Left cardiac atrium (tissue), 4 donors: ENCODE measurements around the gene ENTPD2. TPM values are rescaled to one million over a fixed set of nuclear protein-coding genes. Genes with fewer than 3 reads are reported as not detected.

Source experiments
- ATAC-seq, 2 donors: fragments of 200-7000 bp; cut with Tn5 transposase; one replicate each; pipeline ENCODE4 v1.9.1; 2020; ENCODE audit warnings: mild to moderate bottlenecking in 2 of 2, moderate library complexity in 2 of 2
- DNase-seq: peaks from one replicate; pipeline ENCODE4 v3.0.0-alpha.2; 2020
- intact Hi-C, 2 donors: fragments of 100-400 bp; cut with DNase I; formaldehyde crosslinking; loops; one replicate each; pipeline versions ENCODE4 v1.14.1 to v1.15.1; 2022 to 2023
- total RNA-seq, 2 donors: library from RNA; stranded (reverse); fragmentation: NEBNext Ultra II Directional; extraction: Animal tissue kit (Norgen Biotek cat#: 25700); gene quantifications; one replicate each; pipeline ENCODE4 v1.2.1, GENCODE V29; 2021
- donor health status: DM: no; HTN: yes; CAD: no.
- donor health status: DM: no; HTN: yes; CAD: no; lungs with severe emphysema.
- donor health status: DM: yes; HTN: yes; CAD: no.
- donor health status: Dilated cardiomyopathy.

The ENTPD2 gene
- total RNA-seq, 2 donors from 2014 or later, result 0.60 to 2.2 TPM

DNA sequence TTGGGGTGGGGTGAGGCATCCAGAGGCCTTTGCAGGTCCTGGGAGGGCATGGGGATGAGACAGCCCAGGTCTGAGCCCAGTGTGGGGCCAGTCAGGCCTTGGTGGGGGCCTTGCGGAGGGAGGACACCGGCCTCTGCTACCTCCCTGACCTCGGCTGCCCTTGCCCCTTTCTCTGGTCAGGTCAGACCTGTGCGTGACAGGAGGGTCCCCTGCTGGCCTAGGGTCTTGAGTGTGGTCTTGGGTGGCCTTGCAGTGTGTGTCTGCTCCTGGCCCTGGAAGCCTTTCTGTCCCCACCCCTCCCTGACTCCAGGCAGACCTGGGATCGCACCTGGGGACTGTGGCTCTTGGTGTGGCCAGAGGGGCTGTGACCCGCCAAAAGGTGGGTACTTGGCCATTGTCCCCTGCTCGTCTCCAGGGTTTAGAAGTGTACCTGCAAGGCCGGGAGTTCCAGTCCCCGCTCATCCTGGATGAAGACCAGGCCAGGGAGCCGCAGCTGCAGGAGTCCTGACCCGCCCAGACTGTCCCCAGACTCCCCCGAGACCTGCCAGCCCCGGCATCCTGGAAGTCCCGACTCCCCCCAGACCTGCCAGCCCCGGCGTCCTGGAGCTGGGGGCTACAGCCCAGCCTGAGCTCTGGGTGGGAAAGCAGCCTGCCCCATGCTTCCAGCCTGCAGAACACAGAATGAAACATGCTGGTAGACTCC lies 28.5 kb upstream of the ENTPD2 start:
- DNase-seq, result no peak
- intact Hi-C loops, result no loop called here
- no peak for ATAC-seq

DNA sequence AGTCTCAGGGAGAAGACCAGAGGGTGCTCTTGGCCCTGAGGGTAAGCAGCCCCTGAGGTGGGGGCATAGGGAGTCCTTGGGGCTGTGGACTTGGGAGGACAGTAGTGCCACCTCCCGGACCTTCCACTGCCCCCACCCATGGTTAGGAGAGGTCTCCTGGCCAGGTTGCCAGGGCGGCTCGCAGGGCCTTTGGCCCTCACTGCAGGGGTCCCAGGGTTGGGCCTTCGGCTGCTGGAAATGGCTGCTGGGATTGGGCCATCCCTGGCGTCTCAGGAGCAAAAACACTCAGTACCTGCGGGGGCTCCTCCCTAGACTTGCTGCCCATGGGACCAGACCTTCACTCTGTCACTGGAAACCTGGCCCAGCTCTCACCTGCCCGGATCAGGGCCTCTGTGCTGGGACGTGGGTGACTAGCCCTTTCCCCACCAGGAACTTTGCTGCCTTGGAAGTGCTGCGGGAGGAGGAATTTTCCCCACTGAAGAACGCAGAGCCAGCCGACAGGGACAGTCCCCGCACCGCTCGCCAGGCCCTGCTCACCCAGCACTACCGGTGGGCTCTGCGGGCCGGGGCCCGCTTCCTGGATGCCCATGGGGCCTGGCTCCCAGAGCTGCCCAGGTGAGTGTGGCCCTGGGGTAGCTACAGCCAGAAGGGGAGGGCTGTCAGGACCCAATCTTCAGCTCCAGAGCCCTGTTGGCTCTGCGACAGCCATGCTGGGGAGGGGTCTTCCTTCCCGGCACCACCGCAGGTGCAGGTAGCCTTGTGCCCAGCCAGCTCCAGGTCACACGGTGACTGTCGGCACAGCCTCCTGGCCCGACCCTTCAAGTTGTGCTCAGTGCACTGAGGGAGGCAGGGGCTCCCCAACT lies 26.6 kb upstream of the ENTPD2 start:
- intact Hi-C loops, result no loop called here

DNA sequence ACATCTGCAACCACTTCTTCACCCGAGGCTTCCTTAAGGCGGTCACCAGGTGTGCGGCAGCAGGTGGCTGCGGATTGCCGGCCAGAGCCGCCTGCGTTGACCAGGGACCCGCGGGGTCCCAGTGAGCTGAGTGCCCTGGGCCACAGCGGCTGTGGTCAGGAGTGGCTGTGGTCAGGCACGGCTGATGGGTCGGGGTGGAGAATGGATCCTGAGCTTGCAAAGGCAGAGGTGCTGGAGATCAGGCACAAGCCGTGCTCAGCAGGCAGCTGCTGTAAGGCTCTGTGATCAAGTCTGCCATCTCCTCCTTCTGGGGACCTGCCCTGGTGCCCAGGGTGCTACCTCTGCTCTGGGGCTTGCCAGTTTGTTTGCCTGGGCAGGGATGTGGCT lies 25.5 kb upstream of the ENTPD2 start:
- DNase-seq, result no peak
- no peak for ATAC-seq
- intact Hi-C loops, result no loop called here

More for the DNA sequence above, 26.6 kb upstream of the ENTPD2 start:
- DNase-seq (no peak), ATAC-seq (no peak)

DNA sequence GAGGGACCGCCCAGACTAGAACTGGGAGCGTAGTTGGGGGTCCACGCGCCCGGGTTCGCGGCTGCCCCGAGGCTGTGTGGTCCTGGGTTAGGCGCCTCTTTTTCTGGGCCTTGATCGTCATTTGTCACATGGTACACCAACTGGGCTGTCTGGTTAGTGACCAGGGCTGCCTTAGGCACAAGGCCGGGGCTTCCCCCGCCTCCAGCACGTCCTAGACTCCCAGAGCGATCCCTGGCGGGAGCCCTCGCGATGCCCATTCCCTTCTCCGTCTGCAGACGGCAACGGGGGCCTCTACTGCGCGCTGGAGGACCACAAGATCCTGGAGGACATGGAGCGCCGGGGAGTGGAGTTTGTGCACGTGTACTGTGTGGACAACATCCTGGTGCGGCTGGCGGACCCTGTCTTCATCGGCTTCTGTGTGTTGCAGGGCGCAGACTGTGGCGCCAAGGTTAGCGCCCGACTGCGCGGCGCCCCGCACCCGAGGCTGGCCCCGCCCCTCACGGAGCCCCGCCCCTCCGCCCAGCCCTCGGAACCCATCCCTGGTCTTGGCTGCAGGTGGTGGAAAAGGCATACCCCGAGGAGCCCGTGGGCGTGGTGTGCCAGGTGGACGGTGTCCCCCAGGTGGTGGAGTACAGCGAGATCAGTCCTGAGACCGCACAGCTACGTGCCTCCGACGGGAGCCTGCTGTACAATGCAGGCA lies 25.0 kb upstream of the ENTPD2 start:
- intact Hi-C loops, result no loop called here
- DNase-seq (no peak), ATAC-seq (no peak)

DNA sequence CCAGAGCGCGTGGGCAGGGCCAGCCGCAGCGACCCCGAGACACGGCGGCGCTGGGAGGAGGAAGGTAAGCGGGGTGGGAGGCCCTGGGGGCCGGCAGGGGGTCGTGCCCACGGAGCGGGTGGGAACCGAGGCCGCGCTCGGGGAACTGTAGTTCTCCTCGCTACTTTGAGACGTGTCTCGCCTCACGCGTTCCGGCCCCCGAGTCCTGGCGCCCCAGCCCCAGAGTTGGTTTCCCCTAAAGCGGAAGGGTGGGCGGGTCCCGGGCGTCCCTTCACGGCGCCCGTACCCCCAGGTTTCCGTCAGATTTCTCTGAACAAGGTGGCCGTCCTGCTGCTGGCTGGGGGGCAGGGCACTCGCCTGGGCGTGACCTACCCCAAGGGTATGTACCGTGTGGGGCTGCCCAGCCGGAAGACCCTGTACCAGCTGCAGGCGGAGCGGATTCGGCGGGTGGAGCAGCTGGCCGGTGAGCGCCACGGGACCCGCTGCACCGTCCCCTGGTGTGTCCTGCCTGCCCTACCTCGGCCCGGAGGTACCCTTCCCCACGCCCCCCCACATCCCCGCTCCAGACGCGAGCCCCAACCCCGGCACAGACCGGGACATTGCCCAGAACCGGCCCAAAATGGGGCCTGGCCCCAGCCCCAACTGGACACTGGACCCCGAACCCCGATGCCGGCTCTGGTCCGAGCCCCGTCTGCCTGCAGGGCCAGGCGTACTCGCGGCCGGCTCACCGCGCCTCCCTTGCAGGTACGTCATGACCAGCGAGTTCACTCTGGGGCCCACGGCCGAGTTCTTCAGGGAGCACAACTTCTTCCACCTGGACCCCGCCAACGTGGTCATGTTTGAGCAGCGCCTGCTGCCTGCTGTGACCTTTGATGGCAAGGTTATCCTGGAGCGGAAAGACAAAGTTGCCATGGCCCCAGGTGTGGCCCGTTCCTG lies 24.2 kb upstream of the ENTPD2 start:
- DNase-seq (no peak), ATAC-seq (peak; percentile 5 to 12)
- intact Hi-C loops, result no loop called here

DNA sequence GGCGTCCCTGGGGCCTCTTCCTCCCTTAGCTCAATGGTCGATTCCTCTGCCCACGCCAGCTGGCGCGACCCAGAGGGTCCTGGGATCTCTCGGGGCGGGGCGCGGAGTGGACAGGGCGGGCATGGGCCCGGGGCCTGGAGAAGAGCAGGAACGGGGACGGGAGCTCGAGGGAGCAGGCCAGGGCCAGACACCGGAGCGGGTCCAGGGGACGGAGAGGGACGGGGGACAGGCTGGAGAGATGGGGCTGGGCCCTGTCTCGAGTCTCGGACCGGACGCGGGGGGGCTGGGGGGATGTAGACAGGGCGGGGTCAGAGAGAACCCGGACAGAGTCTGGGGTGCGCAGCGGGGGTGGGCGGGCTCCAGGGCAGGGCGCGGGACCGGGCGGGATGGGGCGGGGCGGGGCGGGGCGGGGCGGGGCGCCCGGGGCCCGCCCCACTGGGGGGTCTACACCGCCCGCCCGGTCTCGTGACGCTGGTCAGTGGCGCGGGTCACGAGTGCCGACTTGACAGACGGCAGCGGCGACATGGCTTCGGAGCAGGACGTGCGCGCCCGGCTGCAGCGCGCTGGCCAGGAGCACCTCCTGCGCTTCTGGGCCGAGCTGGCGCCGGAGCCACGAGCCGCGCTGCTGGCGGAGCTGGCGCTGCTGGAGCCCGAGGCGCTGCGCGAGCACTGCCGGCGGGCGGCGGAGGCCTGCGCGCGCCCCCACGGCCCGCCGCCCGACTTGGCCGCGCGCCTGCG lies 23.3 kb upstream of the ENTPD2 start, which contains the start of gene UAP1L1:
UAP1L1 (plus strand) TSS at position 508 of the 738 bp plus-strand sequence; CDS start at position 524, 16 bp downstream.
- intact Hi-C loops, result no loop called here
- ATAC-seq (peak; percentile 79 to 82), DNase-seq (peak; percentile 83)

DNA sequence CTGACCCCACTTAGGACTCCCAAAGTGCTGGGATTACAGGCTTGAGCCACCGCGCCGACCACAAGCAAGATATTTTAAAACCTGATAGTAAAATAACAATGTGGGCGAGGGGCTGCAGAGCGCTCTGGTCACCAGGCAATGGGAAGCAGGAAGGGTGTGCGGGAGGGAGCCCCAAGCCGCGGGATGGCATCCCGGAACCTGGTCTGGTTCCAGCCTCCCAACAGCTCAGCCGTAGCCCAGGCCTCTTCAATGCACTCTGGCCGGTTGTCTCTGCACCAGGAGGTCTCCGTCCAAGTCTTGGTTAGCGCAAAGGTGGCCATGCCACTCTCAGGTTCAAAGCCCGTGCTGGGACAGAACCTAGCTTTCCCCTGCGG lies 22.8 kb upstream of the ENTPD2 start:
- intact Hi-C loops, result no loop called here
- DNase-seq (no peak), ATAC-seq (peak in 1 of 2 donors; percentile 4)

DNA sequence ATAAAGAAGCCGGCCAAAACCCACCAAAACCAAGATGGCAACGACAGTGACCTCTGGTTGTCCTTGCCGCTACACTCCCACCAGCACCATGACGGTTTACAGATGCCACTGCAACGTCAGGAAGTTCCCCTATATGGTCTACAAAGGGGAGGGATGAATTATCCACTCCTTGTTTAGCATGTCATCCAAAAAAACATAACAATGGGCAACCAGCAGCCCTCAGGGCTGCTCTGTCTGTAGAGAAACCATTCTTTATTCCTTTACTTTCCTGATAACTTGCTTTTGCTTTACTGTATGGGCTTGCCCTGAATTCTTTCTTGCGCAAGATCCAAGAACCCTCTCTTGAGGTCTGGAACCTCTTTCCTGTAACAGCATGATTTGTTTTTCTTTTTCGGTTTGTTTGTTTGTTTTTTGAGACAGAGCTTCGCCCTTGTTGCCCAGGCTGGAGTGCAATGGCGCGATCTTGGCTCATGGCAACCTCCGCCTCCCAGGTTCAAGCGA lies 21.5 kb upstream of the ENTPD2 start:
- DNase-seq (no peak), ATAC-seq (no peak)
- intact Hi-C loops, result no loop called here

DNA sequence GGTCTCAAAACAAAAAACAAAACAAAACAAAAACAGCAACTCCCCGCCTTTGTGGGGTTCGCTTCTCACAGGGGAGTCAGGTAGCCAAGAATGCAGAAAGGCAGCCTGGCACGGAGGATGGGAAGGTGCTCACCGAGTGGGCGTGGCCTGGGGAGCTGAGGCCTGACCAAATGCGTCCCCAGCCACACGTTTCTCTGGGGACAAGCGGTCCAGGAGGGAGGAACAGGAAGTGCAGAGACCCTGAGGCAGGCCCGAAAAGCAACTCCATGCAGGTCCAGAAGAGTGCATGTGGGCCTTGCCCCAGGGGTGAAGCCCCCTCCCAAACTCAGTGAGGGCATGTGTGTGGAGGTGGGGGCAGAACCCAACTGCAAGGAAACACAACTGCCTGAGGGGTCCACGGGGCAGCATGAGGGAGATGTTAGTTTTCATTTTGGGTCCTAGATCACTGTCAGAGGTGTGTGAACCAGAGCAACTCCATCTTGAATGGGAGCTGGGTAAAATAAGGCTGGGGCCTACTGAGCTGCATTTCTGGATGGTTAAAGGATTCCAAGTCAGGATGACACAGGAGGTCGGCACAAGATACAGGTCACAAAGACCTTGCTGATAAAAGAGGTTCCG lies 20.9 kb upstream of the ENTPD2 start:
- intact Hi-C loops, result no loop called here
- no peak for ATAC-seq
- DNase-seq, result peak; percentile 20

DNA sequence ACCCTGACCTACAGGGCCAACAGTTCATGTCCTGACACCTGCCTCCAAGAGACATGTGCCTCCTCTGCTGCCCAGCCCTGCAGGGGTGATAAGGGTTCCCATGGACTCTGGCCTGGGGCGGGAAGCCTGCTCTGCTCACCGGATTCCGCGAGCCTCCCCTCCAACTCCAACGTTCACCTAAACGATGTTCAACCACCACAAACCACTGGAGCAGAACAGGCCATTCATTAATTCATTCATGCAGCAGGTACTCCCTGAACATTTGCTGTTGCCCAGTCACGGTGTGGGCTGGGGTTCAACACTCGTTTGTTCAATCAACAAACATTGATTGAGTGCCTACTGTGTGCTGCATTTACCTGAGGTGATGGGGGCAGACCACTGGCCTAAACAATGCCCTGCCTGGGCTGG lies 20.1 kb upstream of the ENTPD2 start:
- DNase-seq (no peak), ATAC-seq (no peak)
- intact Hi-C loops, result no loop called here

DNA sequence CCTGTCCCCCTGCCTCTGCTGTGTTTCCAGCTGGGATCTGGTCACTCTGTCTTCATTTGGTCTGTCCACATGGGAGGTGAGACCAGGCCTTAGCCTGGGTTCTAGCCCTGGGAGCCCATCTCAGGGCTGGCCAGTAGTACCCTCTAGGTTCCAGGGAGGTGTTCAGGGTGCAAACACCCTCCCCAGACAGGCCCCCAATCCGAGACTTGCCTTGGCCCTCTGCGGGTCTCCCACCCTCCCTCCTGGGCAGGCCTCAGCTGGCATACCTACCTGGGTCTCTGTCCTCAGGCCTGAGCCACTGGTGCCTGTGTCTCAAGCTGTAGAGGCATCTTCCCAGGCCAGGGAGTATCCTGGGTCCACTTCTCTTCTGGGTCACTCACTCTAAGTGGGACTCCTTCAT lies 17.4 kb upstream of the ENTPD2 start:
- no peak for DNase-seq
- intact Hi-C loops, result no loop called here
- no peak for ATAC-seq

DNA sequence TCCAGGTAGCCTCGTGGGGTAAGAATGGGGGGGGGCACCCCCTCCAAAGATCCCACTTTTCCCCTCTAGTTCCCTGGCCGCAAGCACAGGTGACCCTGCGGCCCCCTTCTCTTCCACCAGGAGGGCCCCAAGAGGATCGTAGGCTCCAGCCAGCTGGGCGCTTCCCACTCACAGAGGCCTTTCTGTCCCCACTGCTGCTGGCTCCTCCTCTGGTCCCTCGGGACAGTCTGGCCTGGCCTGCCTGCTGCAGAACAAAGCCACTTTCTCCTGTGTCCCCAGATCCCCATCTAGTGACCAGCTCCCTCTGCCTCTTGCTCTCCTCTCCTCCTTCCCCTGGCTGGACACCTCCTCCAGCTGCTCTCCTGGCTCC lies 17.0 kb upstream of the ENTPD2 start:
- ATAC-seq (peak; percentile 23 to 31), DNase-seq (no peak)
- intact Hi-C loops, result no loop called here

DNA sequence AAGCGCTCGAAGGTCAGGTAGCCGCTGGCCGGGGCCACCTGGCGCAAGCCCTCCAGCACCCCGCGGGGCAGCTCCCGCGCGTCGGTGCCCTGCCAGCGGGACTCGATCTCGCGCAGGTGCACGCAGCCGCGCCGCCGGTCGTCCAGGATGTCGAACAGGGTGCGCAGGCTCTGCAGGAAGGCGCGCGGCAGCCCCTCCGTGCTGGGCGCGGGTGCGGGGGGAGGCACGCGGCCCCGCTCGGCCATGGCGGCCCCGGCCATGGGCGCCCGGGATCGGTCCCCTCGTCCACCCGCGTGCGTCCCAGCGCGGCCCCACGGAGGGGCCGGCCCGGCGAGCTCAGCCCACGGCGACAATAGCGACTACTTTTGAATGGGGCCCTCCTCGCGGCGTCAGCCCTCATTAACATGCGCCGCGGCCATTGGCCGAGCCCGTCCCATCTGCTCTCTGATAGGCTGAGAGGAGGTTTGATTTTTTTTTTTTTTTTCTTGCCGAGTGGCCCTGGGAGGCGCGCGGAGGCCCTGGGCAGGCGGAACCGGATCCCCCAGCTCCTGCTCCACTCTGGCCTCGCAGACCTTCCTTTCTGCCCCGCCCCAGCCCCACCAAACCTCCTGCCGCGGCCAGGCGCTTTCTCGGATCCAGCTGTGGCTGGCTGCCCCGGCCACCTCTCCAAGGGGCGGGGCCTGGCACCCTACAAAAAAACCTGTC lies 16.5 kb upstream of the ENTPD2 start, which contains the start of gene SAPCD2:
SAPCD2 (minus strand) TSS at position 357 of the 705 bp plus-strand sequence; CDS start at position 260, 97 bp downstream.
- intact Hi-C loops, result no loop called here
- ATAC-seq (peak; percentile 93 to 97), DNase-seq (peak; percentile 91)

DNA sequence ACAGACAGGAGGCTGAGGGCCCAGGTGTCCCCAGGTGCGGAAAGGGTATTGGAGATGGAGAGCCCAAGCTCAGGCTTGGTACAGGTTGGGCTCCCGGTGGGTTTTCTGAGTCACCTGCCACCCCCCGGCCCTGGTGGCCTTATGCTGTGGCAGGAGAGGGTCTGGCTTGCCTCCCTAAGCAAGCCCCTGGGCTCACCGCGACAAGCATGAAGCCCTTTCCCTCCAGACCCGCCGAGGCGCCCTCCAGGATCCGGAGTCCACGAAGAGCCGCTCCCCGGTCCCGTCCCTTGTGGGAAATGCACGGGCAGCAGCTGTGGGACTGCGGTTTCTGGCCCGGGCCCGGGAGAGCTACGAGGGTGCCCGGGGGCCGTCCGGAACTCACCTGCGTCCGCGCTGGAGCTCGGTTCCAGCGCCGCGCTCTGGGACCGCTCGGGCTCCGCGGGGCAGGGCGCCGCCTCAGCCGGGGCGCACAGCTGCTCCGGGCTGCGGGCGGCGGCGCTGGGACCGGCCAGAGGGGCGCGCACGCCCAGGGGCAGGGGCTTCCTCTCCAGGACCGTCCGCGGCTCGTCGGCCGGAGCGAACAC lies 15.7 kb upstream of the ENTPD2 start:
- DNase-seq (no peak), ATAC-seq (no peak)
- intact Hi-C loops, result loop anchor here in 1 of 2 donors (10.0 kb wide), 1 partner anchor 285 kb away; no protein-coding TSS in a partner anchor

DNA sequence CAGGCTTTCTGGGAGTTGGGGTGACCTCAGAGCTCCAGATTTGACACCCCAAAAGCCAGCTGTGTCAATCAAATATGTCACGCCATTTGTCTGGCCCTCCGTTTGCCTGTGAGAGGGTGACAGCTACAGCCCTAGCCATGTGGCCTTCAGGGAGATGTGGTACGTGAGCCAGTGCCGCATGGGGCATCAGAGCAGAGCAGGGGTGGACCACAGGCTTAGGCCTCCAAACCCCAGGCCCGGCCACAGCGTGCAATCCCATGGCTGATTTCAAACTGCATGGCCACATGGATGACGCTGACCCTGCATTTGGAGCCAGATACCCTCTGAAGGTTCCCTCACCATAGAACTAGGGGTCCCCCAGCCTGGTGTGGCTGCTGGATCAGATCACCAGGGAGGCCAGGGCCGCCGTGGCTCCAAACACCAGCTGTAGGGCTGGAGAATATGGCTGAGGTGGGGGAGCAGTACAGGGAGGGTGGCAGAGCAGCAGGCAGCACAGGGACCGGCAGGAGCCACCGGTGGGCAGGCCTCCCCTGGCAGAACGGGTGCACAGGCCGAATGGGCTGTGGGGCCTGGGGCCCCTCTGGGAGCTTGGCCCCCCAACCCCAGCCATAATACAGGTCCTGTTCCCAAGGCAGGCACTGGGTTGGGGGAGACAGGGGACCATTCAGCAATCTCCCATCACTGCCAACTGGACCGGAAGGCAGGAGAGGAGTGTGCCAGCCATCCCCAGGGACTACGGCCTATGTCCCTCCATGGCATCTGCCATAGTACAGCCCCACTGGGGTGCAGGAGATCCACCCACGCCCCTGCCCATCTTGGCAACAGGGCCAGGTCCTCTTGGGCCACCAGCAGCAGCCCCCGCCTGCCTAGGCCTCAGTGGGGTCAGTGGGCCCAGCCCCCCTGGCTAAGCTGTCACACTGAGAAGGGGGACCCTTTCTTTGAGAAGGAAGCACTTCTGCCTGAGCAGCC lies 15.0 kb upstream of the ENTPD2 start:
- no peak for DNase-seq
- intact Hi-C loops, result loop anchor here in 1 of 2 donors (10.0 kb wide), 1 partner anchor 284 kb away; no protein-coding TSS in a partner anchor
- no peak for ATAC-seq
